ENCODE data around the gene LAMC1.

The LAMC1 gene

GRCh38 chr1:183040547-183040971 lies 17.3 kb downstream of the LAMC1 start:
- Histone ChIP-seq H3K9ac (ENCODE audit: low read length in 5 of 5) (peak overlapping the region in 3 of 5 donors; percentile 1 to 69 (median 53)), H3K36me3 (ENCODE audit: control insufficient read depth in 5 of 5, insufficient read depth in 5 of 5, low read length in 5 of 5) (peaks cover 0 to 3% (median 0%) of the 10 kb centered on the region in 5 donors), H3K4me3 (ENCODE audit: low read depth in 1 of 5, low read length in 5 of 5) (no peak overlapping the region), H3K27ac (ENCODE audit: low read depth, low read length) (peak overlapping the region; percentile 81), H3K9me3 (ENCODE audit: control insufficient read depth in 5 of 5, low read length in 5 of 5) (no peaks in the 10 kb centered on the region), H3K27me3 (ENCODE audit: control insufficient read depth in 5 of 5, insufficient read depth in 4 of 5, low read length in 5 of 5) (no peaks in the 10 kb centered on the region), H3K4me1 (ENCODE audit: control insufficient read depth in 5 of 5, insufficient read depth in 5 of 5, low read length in 5 of 5) (peaks cover 4 to 67% (median 65%) of the 10 kb centered on the region in 5 donors)

- Histone ChIP-seq H3K36me3 (ENCODE audit: control insufficient read depth in 5 of 5, insufficient read depth in 5 of 5, low read length in 5 of 5) (no peaks in the 10 kb centered on the region), H3K4me3 (ENCODE audit: low read depth in 1 of 5, low read length in 5 of 5) (no peak overlapping the region), H3K9ac (ENCODE audit: low read length in 5 of 5) (peak overlapping the region in 1 of 5 donors; percentile 44), H3K4me1 (ENCODE audit: control insufficient read depth in 5 of 5, insufficient read depth in 5 of 5, low read length in 5 of 5) (peaks cover 4 to 73% (median 62%) of the 10 kb centered on the region in 5 donors), H3K27me3 (ENCODE audit: control insufficient read depth in 5 of 5, insufficient read depth in 4 of 5, low read length in 5 of 5) (no peaks in the 10 kb centered on the region), H3K9me3 (ENCODE audit: control insufficient read depth in 5 of 5, low read length in 5 of 5) (no peaks in the 10 kb centered on the region), H3K27ac (ENCODE audit: low read depth, low read length) (peak overlapping the region; percentile 86)
Measured at GRCh38 chr1:183043254-183043653, 20.0 kb downstream of the LAMC1 start.

- H3K4me3 ChIP-seq (ENCODE audit: low read depth in 1 of 5, low read length in 5 of 5) = peak overlapping the region in 1 of 5 donors; percentile 27
- H3K27me3 ChIP-seq (ENCODE audit: control insufficient read depth in 5 of 5, insufficient read depth in 4 of 5, low read length in 5 of 5) = no peaks in the 10 kb centered on the region
- peak overlapping the region in 4 of 5 donors; percentile 2 to 60 (median 28) for H3K9ac ChIP-seq (ENCODE audit: low read length in 5 of 5)
- H3K9me3 ChIP-seq (ENCODE audit: control insufficient read depth in 5 of 5, low read length in 5 of 5) = no peaks in the 10 kb centered on the region
- H3K4me1 ChIP-seq (ENCODE audit: control insufficient read depth in 5 of 5, insufficient read depth in 5 of 5, low read length in 5 of 5) = peaks cover 4 to 73% (median 62%) of the 10 kb centered on the region in 5 donors
- peak overlapping the region; percentile 86 for H3K27ac ChIP-seq (ENCODE audit: low read depth, low read length)
- H3K36me3 ChIP-seq (ENCODE audit: control insufficient read depth in 5 of 5, insufficient read depth in 5 of 5, low read length in 5 of 5) = no peaks in the 10 kb centered on the region
Measured at GRCh38 chr1:183043872-183044854, 20.9 kb downstream of the LAMC1 start.

- Histone ChIP-seq H3K27ac (ENCODE audit: low read depth, low read length) (peak overlapping the region; percentile 86), H3K4me1 (ENCODE audit: control insufficient read depth in 5 of 5, insufficient read depth in 5 of 5, low read length in 5 of 5) (peaks cover 4 to 64% (median 53%) of the 10 kb centered on the region in 5 donors), H3K36me3 (ENCODE audit: control insufficient read depth in 5 of 5, insufficient read depth in 5 of 5, low read length in 5 of 5) (no peaks in the 10 kb centered on the region)
Measured at GRCh38 chr1:183044893-183045649, 21.9 kb downstream of the LAMC1 start.

GRCh38 chr1:183048087-183049085 lies 25.2 kb downstream of the LAMC1 start:
- Histone ChIP-seq H3K9me3 (ENCODE audit: control insufficient read depth in 5 of 5, low read length in 5 of 5) (no peaks in the 10 kb centered on the region), H3K27me3 (ENCODE audit: control insufficient read depth in 5 of 5, insufficient read depth in 4 of 5, low read length in 5 of 5) (no peaks in the 10 kb centered on the region), H3K9ac (ENCODE audit: low read length in 5 of 5) (peak overlapping the region in 1 of 5 donors; percentile 6), H3K4me1 (ENCODE audit: control insufficient read depth in 5 of 5, insufficient read depth in 5 of 5, low read length in 5 of 5) (peaks cover 4 to 46% (median 42%) of the 10 kb centered on the region in 5 donors), H3K36me3 (ENCODE audit: control insufficient read depth in 5 of 5, insufficient read depth in 5 of 5, low read length in 5 of 5) (no peaks in the 10 kb centered on the region), H3K4me3 (ENCODE audit: low read depth in 1 of 5, low read length in 5 of 5) (no peak overlapping the region), H3K27ac (ENCODE audit: low read depth, low read length) (peak overlapping the region; percentile 86)

More at GRCh38 chr1:183044893-183045649, 21.9 kb downstream of the LAMC1 start:
- Histone ChIP-seq H3K9ac (ENCODE audit: low read length in 5 of 5) (peak overlapping the region in 2 of 5 donors; percentile 45 to 60), H3K27me3 (ENCODE audit: control insufficient read depth in 5 of 5, insufficient read depth in 4 of 5, low read length in 5 of 5) (no peaks in the 10 kb centered on the region), H3K9me3 (ENCODE audit: control insufficient read depth in 5 of 5, low read length in 5 of 5) (no peaks in the 10 kb centered on the region), H3K4me3 (ENCODE audit: low read depth in 1 of 5, low read length in 5 of 5) (peak overlapping the region in 1 of 5 donors; percentile 27)

GRCh38 chr1:183051546-183051945 lies 28.3 kb downstream of the LAMC1 start:
- Histone ChIP-seq H3K4me1 (ENCODE audit: control insufficient read depth in 5 of 5, insufficient read depth in 5 of 5, low read length in 5 of 5) (peaks cover 0 to 36% (median 30%) of the 10 kb centered on the region in 5 donors), H3K4me3 (ENCODE audit: low read depth in 1 of 5, low read length in 5 of 5) (no peak overlapping the region), H3K36me3 (ENCODE audit: control insufficient read depth in 5 of 5, insufficient read depth in 5 of 5, low read length in 5 of 5) (no peaks in the 10 kb centered on the region), H3K27ac (ENCODE audit: low read depth, low read length) (peak overlapping the region; percentile 15), H3K9ac (ENCODE audit: low read length in 5 of 5) (no peak overlapping the region), H3K27me3 (ENCODE audit: control insufficient read depth in 5 of 5, insufficient read depth in 4 of 5, low read length in 5 of 5) (no peaks in the 10 kb centered on the region), H3K9me3 (ENCODE audit: control insufficient read depth in 5 of 5, low read length in 5 of 5) (no peaks in the 10 kb centered on the region)

GRCh38 chr1:183052861-183053260 lies 29.6 kb downstream of the LAMC1 start:
- Histone ChIP-seq H3K9me3 (ENCODE audit: control insufficient read depth in 5 of 5, low read length in 5 of 5) (no peaks in the 10 kb centered on the region), H3K27ac (ENCODE audit: low read depth, low read length) (peak overlapping the region; percentile 26), H3K9ac (ENCODE audit: low read length in 5 of 5) (no peak overlapping the region), H3K27me3 (ENCODE audit: control insufficient read depth in 5 of 5, insufficient read depth in 4 of 5, low read length in 5 of 5) (no peaks in the 10 kb centered on the region), H3K4me3 (ENCODE audit: low read depth in 1 of 5, low read length in 5 of 5) (no peak overlapping the region), H3K36me3 (ENCODE audit: control insufficient read depth in 5 of 5, insufficient read depth in 5 of 5, low read length in 5 of 5) (no peaks in the 10 kb centered on the region), H3K4me1 (ENCODE audit: control insufficient read depth in 5 of 5, insufficient read depth in 5 of 5, low read length in 5 of 5) (peaks cover 0 to 36% (median 25%) of the 10 kb centered on the region in 5 donors)

GRCh38 chr1:183058851-183059502 lies 35.8 kb downstream of the LAMC1 start:
- Histone ChIP-seq H3K4me1 (ENCODE audit: control insufficient read depth in 5 of 5, insufficient read depth in 5 of 5, low read length in 5 of 5) (peaks cover 6 to 44% (median 34%) of the 10 kb centered on the region in 5 donors), H3K4me3 (ENCODE audit: low read depth in 1 of 5, low read length in 5 of 5) (no peak overlapping the region), H3K27me3 (ENCODE audit: control insufficient read depth in 5 of 5, insufficient read depth in 4 of 5, low read length in 5 of 5) (no peaks in the 10 kb centered on the region), H3K9me3 (ENCODE audit: control insufficient read depth in 5 of 5, low read length in 5 of 5) (no peaks in the 10 kb centered on the region), H3K36me3 (ENCODE audit: control insufficient read depth in 5 of 5, insufficient read depth in 5 of 5, low read length in 5 of 5) (no peaks in the 10 kb centered on the region), H3K9ac (ENCODE audit: low read length in 5 of 5) (peak overlapping the region in 2 of 5 donors; percentile 11 to 34), H3K27ac (ENCODE audit: low read depth, low read length) (peak overlapping the region; percentile 63)
